DND-41 (cell line): ENCODE results near the gene ANKRD61.
A peak's percentile ranks its signal among the peaks of the same experiment; 100 is the strongest.
"Not testable (repeated sequence)": the region's sequence is repeated elsewhere in the genome, so short reads cannot be mapped to it uniquely, and the experiment has no call there.

Source experiments
- ATAC-seq: fragments of 200-7000 bp; cut with Tn5 transposase; 3 replicates; pipeline ENCODE4 v1.9.1; 2021; ENCODE audit warnings: low read depth; ENCODE audit not compliant: insufficient read depth
- DNase-seq: peaks from one replicate; pipeline ENCODE4 v3.0.0-alpha.2; 2020
- H2AFZ ChIP-seq: 2 replicates; pipeline ENCODE4 v1.6.0; 2012; ENCODE audit warnings: low read depth, low read length
- H3K27ac ChIP-seq: 2 replicates; pipeline ENCODE4 v1.5.1; 2012; ENCODE audit warnings: low read length, inconsistent platforms
- H3K27me3 ChIP-seq: fragments of 200-600 bp; sonication (generic); 2 replicates; pipeline ENCODE4 v1.6.0; 2012; ENCODE audit warnings: low read length, mild to moderate bottlenecking, inconsistent platforms; ENCODE audit not compliant: insufficient read depth, poor library complexity
- H3K36me3 ChIP-seq: 2 replicates; pipeline ENCODE4 v1.5.1; 2012; ENCODE audit warnings: low read length, inconsistent platforms; ENCODE audit not compliant: insufficient read depth
- H3K4me1 ChIP-seq: 2 replicates; pipeline ENCODE4 v1.5.1; 2012; ENCODE audit warnings: mild to moderate bottlenecking, low read length; ENCODE audit not compliant: insufficient read depth
- H3K4me2 ChIP-seq: 2 replicates; pipeline ENCODE4 v1.6.0; 2012; ENCODE audit warnings: mild to moderate bottlenecking, moderate library complexity, low read length, inconsistent platforms; ENCODE audit not compliant: insufficient read depth
- H3K4me3 ChIP-seq, 2 experiments: fragments of 200-600 bp in 1 of 2; shearing (Covaris generic) in 1 of 2; 2 replicates each; pipeline ENCODE4 v1.5.1; 2012 to 2016; ENCODE audit warnings: inconsistent platforms in 2 of 2, low read length in 2 of 2, mild to moderate bottlenecking in 2 of 2, low read depth in 1 of 2, moderate library complexity in 1 of 2
- H3K79me2 ChIP-seq: 2 replicates; pipeline ENCODE4 v1.6.0; 2012; ENCODE audit warnings: low read length, inconsistent platforms; ENCODE audit not compliant: insufficient read depth
- H3K9ac ChIP-seq: 2 replicates; pipeline ENCODE4 v1.6.0; 2012; ENCODE audit warnings: low read depth, mild to moderate bottlenecking, inconsistent platforms, low read length, moderate library complexity
- H3K9me3 ChIP-seq: 2 replicates; pipeline ENCODE4 v1.5.1; 2012; ENCODE audit warnings: low read length, moderate library complexity, mild to moderate bottlenecking, inconsistent platforms; ENCODE audit not compliant: insufficient read depth, severe bottlenecking
- H4K20me1 ChIP-seq: 2 replicates; pipeline ENCODE4 v1.6.0; 2012; ENCODE audit warnings: low read length; ENCODE audit not compliant: insufficient read depth
- CTCF ChIP-seq: IDR thresholded peaks from 2 replicates; pipeline ENCODE4 v1.5.1; 2012; ENCODE audit warnings: borderline replicate concordance, low read length, moderate library complexity, mild to moderate bottlenecking; ENCODE audit not compliant: poor library complexity, severe bottlenecking; ENCODE audit errors: extremely low read depth
- EZH2 ChIP-seq: IDR thresholded peaks from 3 replicates; pipeline ENCODE4 v1.6.1; 2012; ENCODE audit warnings: borderline replicate concordance, low read depth, mild to moderate bottlenecking, moderate library complexity, low read length, inconsistent platforms; ENCODE audit not compliant: severe bottlenecking

The ANKRD61 gene

GRCh38 chr7:6074612-6075380 is 43.6 kb downstream of the ANKRD61 start:
- no peaks in the 10 kb centered on the region for H4K20me1 ChIP-seq
- H3K36me3 ChIP-seq: no peaks in the 10 kb centered on the region
- no peak overlapping the region for H3K4me2 ChIP-seq
- H3K4me1 ChIP-seq: no peaks in the 10 kb centered on the region
- no peak for ATAC-seq
- TF ChIP-seq EZH2 (no peak), CTCF (no peak)
- H3K9me3 ChIP-seq: no peaks in the 10 kb centered on the region
- no peaks in the 10 kb centered on the region for H3K27me3 ChIP-seq
- H2AFZ ChIP-seq: 0 out of 2 replicates have a peak overlapping the region, but pooled peaks have one; percentile 16
- DNase-seq: no peak
- H3K4me3 ChIP-seq: no peak overlapping the region
- no peaks in the 10 kb centered on the region for H3K79me2 ChIP-seq
- H3K27ac ChIP-seq: no peak overlapping the region
- no peak overlapping the region for H3K9ac ChIP-seq

DNA sequence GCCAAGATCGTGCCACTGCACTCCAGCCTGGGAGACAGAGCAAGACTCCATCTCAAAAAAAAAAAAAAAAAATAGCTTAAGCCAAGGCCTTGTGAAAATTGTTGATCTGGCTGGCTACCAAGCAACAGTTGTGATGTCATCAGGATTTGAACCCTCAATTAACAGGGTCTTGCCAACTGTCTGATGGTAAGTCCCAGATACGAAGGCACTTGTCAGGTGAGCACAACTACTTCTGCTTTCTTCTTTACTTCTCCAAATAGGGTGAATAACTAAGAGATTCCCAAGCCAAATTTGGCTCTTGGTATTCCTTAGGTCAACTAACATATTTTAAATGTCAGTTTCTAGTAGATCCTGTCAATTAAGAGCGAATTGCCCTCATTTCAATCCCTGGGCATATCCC is 47.4 kb downstream of the ANKRD61 start:
- H3K36me3 ChIP-seq: no peaks in the 10 kb centered on the region
- no peak overlapping the region for H3K4me2 ChIP-seq
- DNase-seq (no peak), ATAC-seq (no peak)
- no peak overlapping the region for H3K27ac ChIP-seq
- H3K4me1 ChIP-seq: peaks cover 10% of the 10 kb centered on the region
- no peak overlapping the region for H3K4me3 ChIP-seq
- H3K9ac ChIP-seq: no peak overlapping the region
- H3K9me3 ChIP-seq: no peaks in the 10 kb centered on the region
- no peak overlapping the region for H2AFZ ChIP-seq
- H3K27me3 ChIP-seq: no peaks in the 10 kb centered on the region
- H4K20me1 ChIP-seq: no peaks in the 10 kb centered on the region
- TF ChIP-seq CTCF: no peak
- H3K79me2 ChIP-seq: no peaks in the 10 kb centered on the region; the same call in 1 of the 2 replicates

DNA sequence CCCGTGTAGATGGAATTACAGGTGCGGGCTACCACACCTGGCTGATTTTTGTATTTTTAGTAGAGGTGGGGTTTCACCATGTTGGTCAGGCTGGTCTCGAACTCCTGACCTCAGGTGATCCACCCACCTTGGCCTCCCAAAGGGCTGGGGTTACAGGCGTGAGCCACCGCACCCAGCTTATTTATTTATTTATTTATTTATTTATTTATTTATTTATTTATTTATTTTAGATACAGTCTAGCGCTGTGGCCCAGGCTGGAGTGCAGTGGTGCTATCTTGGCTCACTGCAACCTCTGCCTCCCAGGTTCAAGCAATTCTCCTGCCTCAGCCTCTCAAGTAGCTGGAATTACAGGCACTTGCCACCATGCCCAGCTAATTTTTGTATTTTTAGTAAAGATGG is 51.9 kb downstream of the ANKRD61 start:
- not testable (repeated sequence) for H4K20me1 ChIP-seq, DNase-seq, H2AFZ ChIP-seq, H3K79me2 ChIP-seq, H3K9me3 ChIP-seq, H3K27ac ChIP-seq, H3K27me3 ChIP-seq, H3K36me3 ChIP-seq, ATAC-seq, H3K9ac ChIP-seq, H3K4me3 ChIP-seq, H3K4me2 ChIP-seq
- peaks cover 10% of the 10 kb centered on the region for H3K4me1 ChIP-seq
